ENCODE measurements around the gene MINDY1. TPM values are rescaled to one million over a fixed set of nuclear protein-coding genes. Genes with fewer than 3 reads are reported as not detected.

The MINDY1 gene
- total and polyA plus RNA-seq, 2 donors (not counting 1 experiment from before 2014, with no cell fraction given), result 7.6 to 16.1 TPM

DNA sequence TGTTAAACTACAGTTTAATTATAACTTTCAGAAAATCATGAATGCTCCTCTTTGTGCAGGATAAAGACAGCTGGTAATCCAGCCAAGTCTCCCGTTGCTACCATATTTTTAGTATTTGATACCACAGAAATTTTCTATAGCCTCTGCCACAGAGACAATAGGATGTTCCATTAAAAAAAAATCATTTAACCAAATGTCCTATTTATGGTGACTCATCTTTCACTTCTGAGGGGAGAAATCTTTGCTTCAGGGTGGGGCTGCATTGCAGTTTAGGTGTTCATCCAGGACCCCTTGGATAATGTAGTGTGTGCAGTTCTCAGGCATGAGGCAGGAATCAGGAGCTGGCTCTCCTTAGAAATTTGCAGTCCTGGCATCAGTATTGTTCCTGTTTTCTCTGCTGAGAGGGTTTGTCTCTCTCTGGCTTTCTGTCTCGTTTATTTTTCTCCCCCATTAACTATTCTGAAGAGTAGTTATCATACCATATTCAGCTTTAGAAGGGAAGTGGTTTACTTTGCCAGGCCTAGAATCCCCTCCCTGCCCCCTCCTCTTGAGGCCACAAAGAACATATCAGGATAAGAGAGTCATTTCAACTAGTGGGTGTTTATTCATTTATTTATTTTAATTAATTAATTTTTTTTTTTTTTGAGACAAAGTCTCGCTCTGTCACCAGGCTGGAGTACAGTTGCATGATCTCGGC is 4.6 kb upstream of the MINDY1 start:
- Mint-ChIP-seq H3K4me3 (no peak overlapping the region), H3K9me3 (ENCODE audit: insufficient read depth) (no peaks in the 10 kb centered on the region), H3K27me3 (no peaks in the 10 kb centered on the region), H3K4me1 (peaks cover 48% of the 10 kb centered on the region), H3K27ac (no peak overlapping the region)
- no peak for TF ChIP-seq EZH2 (IDR thresholded peaks at IDR 0.05; ENCODE audit: borderline replicate concordance, insufficient read depth, low read depth, low read length, poor library complexity, severe bottlenecking)
- no peak for TF ChIP-seq CTCF (IDR thresholded peaks at IDR 0.05)
- no peak overlapping the region for H3K9ac ChIP-seq (ENCODE audit: low read length)
- ChIA-PET POLR2A (interaction anchor here (0.7 kb wide), 1 partner anchor 884 kb away, joined by 3 read pairs; no protein-coding TSS in a partner anchor), CTCF (interaction anchor here (0.9 to 1.1 kb wide), 3 partner anchors 10 to 27 kb away, joined by 3 read pairs; no protein-coding TSS in a partner anchor)
- H3K9me3 ChIP-seq (ENCODE audit: control extremely low read depth in 1 of 3, control insufficient read depth in 2 of 3, insufficient read depth in 1 of 3, low read length in 2 of 3), result no peaks in the 10 kb centered on the region
- H3K27ac ChIP-seq (ENCODE audit: low read length in 2 of 2), result no peak overlapping the region
- no peak for ATAC-seq (ENCODE audit: low read depth)
- H4K20me1 ChIP-seq (ENCODE audit: control insufficient read depth, insufficient read depth, low read length, poor library complexity, severe bottlenecking), result no peaks in the 10 kb centered on the region
- H3K4me3 ChIP-seq (ENCODE audit: control extremely low read depth in 1 of 5, extremely low read depth in 1 of 5, insufficient read depth in 1 of 5, low read depth in 2 of 5, low read length in 4 of 5), result no peak overlapping the region
- no peaks in the 10 kb centered on the region for H3K27me3 ChIP-seq (replicated peaks in 1 of 4; ENCODE audit: control extremely low read depth in 1 of 4, control insufficient read depth in 3 of 4, insufficient read depth in 4 of 4, low read length in 3 of 4)
- H3K4me1 ChIP-seq (ENCODE audit: control insufficient read depth in 2 of 2, insufficient read depth in 2 of 2, low read length in 2 of 2), result peaks cover 27 to 31% of the 10 kb centered on the region in 2 donors
- H3K79me2 ChIP-seq (ENCODE audit: control insufficient read depth, insufficient read depth, low read length), result peaks cover 65% of the 10 kb centered on the region
- no peak overlapping the region for H2AFZ ChIP-seq (ENCODE audit: insufficient read depth, low read depth, low read length, poor library complexity, severe bottlenecking)
- intact Hi-C loops (cut with micrococcal nuclease), result no loop called here
- DNase-seq, result no peak
- H3K4me2 ChIP-seq (replicated peaks; ENCODE audit: low read depth, low read length, poor library complexity, severe bottlenecking), result no peak overlapping the region
- H3K36me3 ChIP-seq (replicated peaks in 1 of 2; ENCODE audit: control extremely low read depth in 1 of 2, control insufficient read depth in 1 of 2, extremely low read depth in 1 of 2, insufficient read depth in 2 of 2, low read length in 1 of 2), result peaks cover 3 to 10% of the 10 kb centered on the region in 2 experiments
- WGBS (ENCODE audit: insufficient coverage), result 100% methylated on average over 2 of the region's 4 CpGs

DNA sequence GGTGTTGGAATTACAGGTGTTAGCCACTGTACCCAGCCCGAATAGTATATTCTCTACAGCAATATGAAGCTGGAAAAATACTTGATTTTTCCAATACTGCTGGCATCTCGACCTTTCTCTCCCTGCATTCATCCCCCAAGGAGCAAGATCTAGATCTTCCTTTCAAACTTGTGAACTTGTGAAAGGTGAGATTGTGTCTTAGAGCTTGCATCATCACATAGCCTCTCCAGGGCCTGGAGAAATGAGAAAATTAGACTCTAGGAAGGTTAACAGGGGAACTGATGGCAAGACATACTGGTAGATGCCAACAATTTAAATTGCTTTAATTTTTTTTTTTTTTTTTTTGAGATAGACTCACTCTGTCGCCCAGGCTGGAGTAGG is 3.6 kb upstream of the MINDY1 start:
- no peak overlapping the region for H3K4me2 ChIP-seq (replicated peaks; ENCODE audit: low read depth, low read length, poor library complexity, severe bottlenecking)
- no peaks in the 10 kb centered on the region for H3K27me3 ChIP-seq (replicated peaks in 1 of 4; ENCODE audit: control extremely low read depth in 1 of 4, control insufficient read depth in 3 of 4, insufficient read depth in 4 of 4, low read length in 3 of 4)
- H3K9ac ChIP-seq (ENCODE audit: low read length), result no peak overlapping the region
- H2AFZ ChIP-seq (ENCODE audit: insufficient read depth, low read depth, low read length, poor library complexity, severe bottlenecking), result no peak overlapping the region
- no peak overlapping the region for H3K4me3 ChIP-seq (ENCODE audit: control extremely low read depth in 1 of 5, extremely low read depth in 1 of 5, insufficient read depth in 1 of 5, low read depth in 2 of 5, low read length in 4 of 5)
- intact Hi-C loops (cut with micrococcal nuclease), result no loop called here
- no peak for TF ChIP-seq EZH2 (IDR thresholded peaks at IDR 0.05; ENCODE audit: borderline replicate concordance, insufficient read depth, low read depth, low read length, poor library complexity, severe bottlenecking)
- no peak for TF ChIP-seq CTCF (IDR thresholded peaks at IDR 0.05)
- Mint-ChIP-seq H3K4me1 (peaks cover 57% of the 10 kb centered on the region), H3K9me3 (ENCODE audit: insufficient read depth) (no peaks in the 10 kb centered on the region), H3K27ac (no peak overlapping the region), H3K4me3 (peak overlapping the region; percentile 7), H3K27me3 (no peaks in the 10 kb centered on the region)
- H3K27ac ChIP-seq (ENCODE audit: low read length in 2 of 2), result no peak overlapping the region
- H4K20me1 ChIP-seq (ENCODE audit: control insufficient read depth, insufficient read depth, low read length, poor library complexity, severe bottlenecking), result no peaks in the 10 kb centered on the region
- no peak for ATAC-seq (ENCODE audit: low read depth)
- H3K4me1 ChIP-seq (ENCODE audit: control insufficient read depth in 2 of 2, insufficient read depth in 2 of 2, low read length in 2 of 2), result peaks cover 36 to 40% of the 10 kb centered on the region in 2 donors
- DNase-seq, result no peak
- 100% methylated on average over 1 of the region's 3 CpGs for WGBS (ENCODE audit: insufficient coverage)
- POLR2A ChIA-PET, result no interaction called here
- CTCF ChIA-PET, result interaction anchor here (0.7 to 1.1 kb wide), 3 partner anchors 9 to 723 kb away, joined by 3 to 8 read pairs (median 3); no protein-coding TSS in a partner anchor
- H3K9me3 ChIP-seq (ENCODE audit: control extremely low read depth in 1 of 3, control insufficient read depth in 2 of 3, insufficient read depth in 1 of 3, low read length in 2 of 3), result no peaks in the 10 kb centered on the region
- peaks cover 74% of the 10 kb centered on the region for H3K79me2 ChIP-seq (ENCODE audit: control insufficient read depth, insufficient read depth, low read length)
- H3K36me3 ChIP-seq (replicated peaks in 1 of 2; ENCODE audit: control extremely low read depth in 1 of 2, control insufficient read depth in 1 of 2, extremely low read depth in 1 of 2, insufficient read depth in 2 of 2, low read length in 1 of 2), result peaks cover 3 to 10% of the 10 kb centered on the region in 2 experiments

Measured in B cell (primary cell).